GM23338 (cell line): ENCODE measurements around the gene TGFB3. TPM values are rescaled to one million over a fixed set of nuclear protein-coding genes. Genes with fewer than 3 reads are reported as not detected.

Experiments
- ATAC-seq: fragments of 200-7000 bp; cut with Tn5 transposase; 3 replicates; pipeline ENCODE4 v1.9.1; 2020
- DNase-seq: peaks from one replicate; pipeline ENCODE4 v3.0.0-alpha.2; 2015; ENCODE audit warnings: low spot score
- H2AFZ ChIP-seq: fragments of 200-600 bp; sonication (generic); 2 replicates; pipeline ENCODE4 v1.8.0; 2016; ENCODE audit warnings: antibody characterized with exemption, mild to moderate bottlenecking, moderate library complexity
- H3F3A ChIP-seq: fragments of 200-600 bp; sonication (generic); replicated peaks from 2 replicates; pipeline ENCODE4 v1.8.0; 2017; ENCODE audit warnings: antibody characterized with exemption, mixed run types, low read depth
- H3K27ac ChIP-seq: fragments of 200-600 bp; sonication (generic); 2 replicates; pipeline ENCODE4 v1.6.1; 2016; ENCODE audit warnings: low read depth
- H3K27me3 ChIP-seq: fragments of 200-600 bp; sonication (generic); 2 replicates; pipeline ENCODE4 v1.8.0; 2016; ENCODE audit warnings: mild to moderate bottlenecking, mixed run types, moderate library complexity; ENCODE audit not compliant: insufficient read depth
- H3K36me3 ChIP-seq: fragments of 200-600 bp; sonication (generic); 2 replicates; pipeline ENCODE4 v1.8.0; 2016; ENCODE audit warnings: mild to moderate bottlenecking; ENCODE audit not compliant: insufficient read depth
- H3K4me1 ChIP-seq: fragments of 200-600 bp; sonication (generic); 2 replicates; pipeline ENCODE4 v1.8.0; 2016; ENCODE audit warnings: mild to moderate bottlenecking, moderate library complexity; ENCODE audit not compliant: insufficient read depth
- H3K4me2 ChIP-seq: fragments of 200-600 bp; sonication (generic); 2 replicates; pipeline ENCODE4 v1.7.1; 2017; ENCODE audit warnings: mixed run types
- H3K4me3 ChIP-seq: fragments of 200-600 bp; sonication (generic); 2 replicates; pipeline ENCODE4 v1.6.1; 2016; ENCODE audit warnings: mixed run types
- H3K79me2 ChIP-seq: fragments of 200-600 bp; sonication (generic); replicated peaks from 2 replicates; pipeline ENCODE4 v1.8.0; 2017; ENCODE audit warnings: mild to moderate bottlenecking; ENCODE audit not compliant: insufficient read depth
- H3K9me2 ChIP-seq: fragments of 200-600 bp; sonication (generic); 2 replicates; pipeline ENCODE4 v1.8.0; 2017; ENCODE audit not compliant: insufficient read depth
- H4K20me1 ChIP-seq: fragments of 200-600 bp; sonication (generic); replicated peaks from 2 replicates; pipeline ENCODE4 v1.8.0; 2017; ENCODE audit warnings: mild to moderate bottlenecking; ENCODE audit not compliant: insufficient read depth
- H3K27ac Mint-ChIP-seq: 2 replicates; pipeline ENCODE4 v1.8.0; 2020; ENCODE audit warnings: inconsistent platforms, mild to moderate bottlenecking, moderate library complexity, mixed read lengths
- H3K27me3 Mint-ChIP-seq: 3 replicates; pipeline ENCODE4 v1.8.0; 2022; ENCODE audit warnings: low read depth, mild to moderate bottlenecking, moderate library complexity, mixed read lengths, inconsistent platforms; ENCODE audit not compliant: insufficient read depth, poor library complexity
- H3K36me3 Mint-ChIP-seq: 3 replicates; pipeline ENCODE4 v1.8.0; 2021; ENCODE audit warnings: low read depth, mild to moderate bottlenecking, inconsistent platforms, moderate library complexity, mixed read lengths
- H3K4me1 Mint-ChIP-seq: 3 replicates; pipeline ENCODE4 v1.8.0; 2020; ENCODE audit warnings: mild to moderate bottlenecking, inconsistent platforms, mixed read lengths
- H3K4me3 Mint-ChIP-seq: 3 replicates; pipeline ENCODE4 v1.8.0; 2021; ENCODE audit warnings: moderate library complexity, mild to moderate bottlenecking, inconsistent platforms, mixed read lengths
- H3K9me3 Mint-ChIP-seq: 3 replicates; pipeline ENCODE4 v1.8.0; 2020; ENCODE audit warnings: moderate library complexity, mild to moderate bottlenecking, inconsistent platforms, mixed read lengths
- CREB1 ChIP-seq: fragments of 250-450 bp; sonication (Bioruptor Pico); IDR thresholded peaks from 2 replicates; pipeline ENCODE4 v1.5.0; 2020; ENCODE audit warnings: low read depth, mild to moderate bottlenecking, moderate library complexity
- ETS1 ChIP-seq: IDR thresholded peaks from 2 replicates; pipeline ENCODE4 v1.6.1; 2016; ENCODE audit warnings: antibody characterized with exemption
- EZH2 ChIP-seq: fragments of 200-600 bp; sonication (generic); IDR thresholded peaks from one replicate; pipeline ENCODE4 v1.8.0; 2017; ENCODE audit warnings: antibody characterized with exemption, mild to moderate bottlenecking, low read depth; ENCODE audit not compliant: unreplicated experiment
- EZH2phosphoT487 ChIP-seq: fragments of 200-600 bp; sonication (generic); IDR thresholded peaks from one replicate; pipeline ENCODE4 v1.8.1; 2018; ENCODE audit warnings: antibody characterized with exemption; ENCODE audit not compliant: unreplicated experiment
- JUNB ChIP-seq: IDR thresholded peaks from one replicate; pipeline ENCODE4 v1.6.1; 2016; ENCODE audit warnings: antibody characterized with exemption; ENCODE audit not compliant: unreplicated experiment
- NANOG ChIP-seq: IDR thresholded peaks from 2 replicates; pipeline ENCODE4 v1.6.1; 2016; ENCODE audit warnings: antibody characterized with exemption, borderline replicate concordance
- POLR2AphosphoS5 ChIP-seq: IDR thresholded peaks from 2 replicates; pipeline ENCODE4 v1.6.1; 2016; ENCODE audit warnings: antibody characterized with exemption, low read depth
- REST ChIP-seq: IDR thresholded peaks from one replicate; pipeline ENCODE4 v1.6.1; 2018; ENCODE audit warnings: antibody characterized with exemption; ENCODE audit not compliant: unreplicated experiment
- STAT1 ChIP-seq: IDR thresholded peaks from one replicate; pipeline ENCODE4 v1.6.1; 2016; ENCODE audit warnings: antibody characterized with exemption; ENCODE audit not compliant: unreplicated experiment
- ZNF114 ChIP-seq: fragments of 250-450 bp; sonication (Bioruptor Pico); IDR thresholded peaks from 2 replicates; pipeline ENCODE4 v1.5.0; 2020; ENCODE audit warnings: mild to moderate bottlenecking, moderate library complexity
- ZNF331 ChIP-seq: fragments of 250-450 bp; sonication (Bioruptor Pico); IDR thresholded peaks from 2 replicates; pipeline ENCODE4 v1.5.0; 2020; ENCODE audit warnings: low read depth, mild to moderate bottlenecking, moderate library complexity
- ZNF462 ChIP-seq: fragments of 250-450 bp; sonication (Bioruptor Pico); IDR thresholded peaks from 2 replicates; pipeline ENCODE4 v1.5.0; 2020; ENCODE audit warnings: mild to moderate bottlenecking, moderate library complexity
- polyA plus RNA-seq: library from polyadenylated mRNA; unstranded; fragments of >200 nt; fragmentation: Nextera tagmentation; extraction: Ambion mirVana; gene quantifications from 2 replicates; pipeline ENCODE4 v1.2.1, GENCODE V29; 2016
- total RNA-seq: library from RNA; depleted of rRNA; stranded (reverse); fragments of >200 nt; shearing (Covaris generic); gene quantifications from 2 replicates; pipeline ENCODE4 v1.2.3, GENCODE V29; 2014
- TF ChIP-seq, protein P1 (sequence below), 2 experiments: fragments of 200-600 bp in 1 of 2; sonication (generic) in 1 of 2; conservative IDR thresholded peaks; 2 replicates each; pipeline versions ENCODE4 v1.5.1 to v1.6.1; 2016 to 2017; ENCODE audit warnings: antibody characterized with exemption in 2 of 2, low read depth in 2 of 2, mild to moderate bottlenecking in 2 of 2, moderate library complexity in 1 of 2

Gene TGFB3
- total and polyA plus RNA-seq, 2 experiments from 2014 or later = 0.17 to 0.87 TPM

DNA sequence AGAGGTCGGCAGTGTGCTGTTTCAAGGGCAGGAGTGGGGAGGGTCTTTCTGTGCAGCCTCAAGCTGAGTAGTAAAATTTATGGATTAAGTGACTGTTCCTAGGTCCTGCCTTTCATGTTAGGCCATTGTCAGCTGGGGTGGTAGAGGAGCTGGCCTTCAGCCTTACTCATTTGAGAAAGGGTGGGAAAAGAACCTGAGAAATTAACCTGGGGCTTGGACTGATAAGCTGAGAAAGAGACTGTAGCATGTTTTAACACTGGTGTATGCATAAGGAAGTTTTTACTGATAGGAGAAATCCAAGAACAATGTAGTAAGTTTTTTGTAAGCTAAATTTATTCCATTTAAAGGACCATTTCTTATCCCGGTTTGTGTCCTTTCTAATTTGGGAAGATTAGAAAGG, 24.5 kb upstream of the TGFB3 start:
- Histone ChIP-seq H3K79me2 (no peaks in the 10 kb centered on the region), H3F3A (no peaks in the 10 kb centered on the region), H3K36me3 (peaks cover 14% of the 10 kb centered on the region), H3K27ac (no peak overlapping the region), H3K4me1 (no peaks in the 10 kb centered on the region), H3K9me2 (no peaks in the 10 kb centered on the region), H2AFZ (no peak overlapping the region), H3K27me3 (no peaks in the 10 kb centered on the region), H3K4me3 (no peak overlapping the region), H4K20me1 (peaks cover 3% of the 10 kb centered on the region; the same call in 1 of the 2 replicates), H3K4me2 (no peak overlapping the region)
- Mint-ChIP-seq H3K4me1 (no peaks in the 10 kb centered on the region), H3K27ac (no peak overlapping the region), H3K27me3 (peaks cover 2% of the 10 kb centered on the region), H3K36me3 (peaks cover 39% of the 10 kb centered on the region), H3K9me3 (peaks cover 19% of the 10 kb centered on the region), H3K4me3 (no peak overlapping the region)
- TF ChIP-seq EZH2 (no peak), ZNF331 (CRISPR knock-in tag) (no peak), ZNF462 (no peak), NANOG (no peak), STAT1 (no peak), REST (no peak), ETS1 (no peak), EZH2phosphoT487 (no peak), POLR2AphosphoS5 (no peak), JUNB (no peak), ZNF114 (CRISPR knock-in tag) (no peak), CREB1 (CRISPR knock-in tag) (no peak)
- TF ChIP-seq, protein P1, sequence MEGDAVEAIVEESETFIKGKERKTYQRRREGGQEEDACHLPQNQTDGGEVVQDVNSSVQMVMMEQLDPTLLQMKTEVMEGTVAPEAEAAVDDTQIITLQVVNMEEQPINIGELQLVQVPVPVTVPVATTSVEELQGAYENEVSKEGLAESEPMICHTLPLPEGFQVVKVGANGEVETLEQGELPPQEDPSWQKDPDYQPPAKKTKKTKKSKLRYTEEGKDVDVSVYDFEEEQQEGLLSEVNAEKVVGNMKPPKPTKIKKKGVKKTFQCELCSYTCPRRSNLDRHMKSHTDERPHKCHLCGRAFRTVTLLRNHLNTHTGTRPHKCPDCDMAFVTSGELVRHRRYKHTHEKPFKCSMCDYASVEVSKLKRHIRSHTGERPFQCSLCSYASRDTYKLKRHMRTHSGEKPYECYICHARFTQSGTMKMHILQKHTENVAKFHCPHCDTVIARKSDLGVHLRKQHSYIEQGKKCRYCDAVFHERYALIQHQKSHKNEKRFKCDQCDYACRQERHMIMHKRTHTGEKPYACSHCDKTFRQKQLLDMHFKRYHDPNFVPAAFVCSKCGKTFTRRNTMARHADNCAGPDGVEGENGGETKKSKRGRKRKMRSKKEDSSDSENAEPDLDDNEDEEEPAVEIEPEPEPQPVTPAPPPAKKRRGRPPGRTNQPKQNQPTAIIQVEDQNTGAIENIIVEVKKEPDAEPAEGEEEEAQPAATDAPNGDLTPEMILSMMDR (conservative IDR thresholded peaks at IDR 0.05; ENCODE audit: low read depth in 2 of 2) = no peak
- DNase-seq = no peak
- ATAC-seq = no peak
